ENCODE results near the gene COBLL1. TPM values are rescaled to one million over a fixed set of nuclear protein-coding genes. Genes with fewer than 3 reads are reported as not detected.

Gene COBLL1
- total RNA-seq, 4 donors from 2014 or later = 43.2 to 97.3 (median 68.6) TPM

- DNase-seq (ENCODE audit: low spot score in 2 of 2) = no peak
- 88 to 97% methylated on average over 1 of the region's 1 CpG for WGBS, 2 donors
- no peak for TF ChIP-seq POLR2A (IDR thresholded peaks at IDR 0.05)
- TF ChIP-seq, protein P1, sequence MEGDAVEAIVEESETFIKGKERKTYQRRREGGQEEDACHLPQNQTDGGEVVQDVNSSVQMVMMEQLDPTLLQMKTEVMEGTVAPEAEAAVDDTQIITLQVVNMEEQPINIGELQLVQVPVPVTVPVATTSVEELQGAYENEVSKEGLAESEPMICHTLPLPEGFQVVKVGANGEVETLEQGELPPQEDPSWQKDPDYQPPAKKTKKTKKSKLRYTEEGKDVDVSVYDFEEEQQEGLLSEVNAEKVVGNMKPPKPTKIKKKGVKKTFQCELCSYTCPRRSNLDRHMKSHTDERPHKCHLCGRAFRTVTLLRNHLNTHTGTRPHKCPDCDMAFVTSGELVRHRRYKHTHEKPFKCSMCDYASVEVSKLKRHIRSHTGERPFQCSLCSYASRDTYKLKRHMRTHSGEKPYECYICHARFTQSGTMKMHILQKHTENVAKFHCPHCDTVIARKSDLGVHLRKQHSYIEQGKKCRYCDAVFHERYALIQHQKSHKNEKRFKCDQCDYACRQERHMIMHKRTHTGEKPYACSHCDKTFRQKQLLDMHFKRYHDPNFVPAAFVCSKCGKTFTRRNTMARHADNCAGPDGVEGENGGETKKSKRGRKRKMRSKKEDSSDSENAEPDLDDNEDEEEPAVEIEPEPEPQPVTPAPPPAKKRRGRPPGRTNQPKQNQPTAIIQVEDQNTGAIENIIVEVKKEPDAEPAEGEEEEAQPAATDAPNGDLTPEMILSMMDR (IDR thresholded peaks at IDR 0.05) = no peak
- H3K4me3 ChIP-seq (ENCODE audit: low read depth, poor library complexity, severe bottlenecking) = no peak overlapping the region
- intact Hi-C loops (cut with DNase I; ENCODE audit: low total_unique reads) = no loop called here
Measured at GRCh38 chr2:164721430-164721829, 120.2 kb downstream of the COBLL1 start.

- intact Hi-C loops (cut with DNase I; ENCODE audit: low total_unique reads) = no loop called here
- DNase-seq (ENCODE audit: low spot score in 2 of 2) = no peak
- no peak for TF ChIP-seq POLR2A (IDR thresholded peaks at IDR 0.05)
- TF ChIP-seq, protein P1 (IDR thresholded peaks at IDR 0.05) = no peak
- no peak overlapping the region for H3K4me3 ChIP-seq (ENCODE audit: low read depth, poor library complexity, severe bottlenecking)
- 39 to 46% methylated on average over 3 of the region's 3 CpGs for WGBS, 2 donors
Measured at GRCh38 chr2:164719996-164720941, 121.4 kb downstream of the COBLL1 start.

DNA sequence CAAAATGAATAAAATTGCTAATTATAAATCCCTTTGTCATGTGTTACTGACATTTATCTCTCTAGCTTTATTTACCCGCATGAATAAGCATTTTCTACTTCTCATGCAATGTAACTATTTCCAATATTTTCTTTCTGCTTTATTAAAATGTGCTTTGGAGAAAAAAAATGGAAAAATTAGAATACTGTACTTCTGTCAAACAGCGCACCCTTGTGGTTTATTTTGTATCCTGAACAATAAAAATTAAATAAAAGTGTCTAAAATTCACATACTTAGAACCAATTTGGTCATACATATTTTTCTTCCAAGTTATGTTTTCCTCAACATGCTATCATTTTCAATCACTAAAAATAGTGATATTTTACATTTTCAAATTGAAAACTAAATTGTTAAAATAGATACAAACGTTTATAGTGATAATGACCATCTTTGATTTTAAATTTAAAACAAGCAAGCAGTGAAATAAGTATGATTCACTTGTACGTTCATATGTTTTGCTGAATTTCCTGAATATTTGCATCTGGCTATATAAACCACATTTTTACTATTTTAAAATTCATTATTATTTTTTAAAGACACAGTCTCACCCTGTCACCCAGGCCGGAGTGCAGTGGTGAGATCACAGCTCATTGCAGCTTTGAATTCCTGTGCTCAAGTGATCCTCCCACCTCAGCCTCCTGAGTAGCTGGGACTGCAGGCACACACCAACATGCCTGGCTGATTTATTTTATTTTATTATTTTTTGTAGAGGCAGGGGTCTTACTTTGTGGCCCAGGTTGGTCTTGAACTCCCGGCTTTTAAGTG, 124.4 kb downstream of the COBLL1 start:
- WGBS, 2 donors = 73 to 77% methylated on average over 6 of the region's 6 CpGs
- intact Hi-C loops (cut with DNase I; ENCODE audit: low total_unique reads) = no loop called here
- TF ChIP-seq, protein P1 (IDR thresholded peaks at IDR 0.05) = no peak
- TF ChIP-seq POLR2A (IDR thresholded peaks at IDR 0.05) = no peak
- DNase-seq (ENCODE audit: low spot score in 2 of 2) = no peak
- H3K4me3 ChIP-seq (ENCODE audit: low read depth, poor library complexity, severe bottlenecking) = no peak overlapping the region

- no peak for DNase-seq (ENCODE audit: low spot score in 2 of 2)
- TF ChIP-seq, protein P1 (IDR thresholded peaks at IDR 0.05) = no peak
- no peak for TF ChIP-seq POLR2A (IDR thresholded peaks at IDR 0.05)
- 96 to 100% methylated on average over 1 of the region's 1 CpG for WGBS, 2 donors
- no peak overlapping the region for H3K4me3 ChIP-seq (ENCODE audit: low read depth, poor library complexity, severe bottlenecking)
- intact Hi-C loops (cut with DNase I; ENCODE audit: low total_unique reads) = no loop called here
Measured at GRCh38 chr2:164714471-164714870, 127.2 kb downstream of the COBLL1 start.

DNA sequence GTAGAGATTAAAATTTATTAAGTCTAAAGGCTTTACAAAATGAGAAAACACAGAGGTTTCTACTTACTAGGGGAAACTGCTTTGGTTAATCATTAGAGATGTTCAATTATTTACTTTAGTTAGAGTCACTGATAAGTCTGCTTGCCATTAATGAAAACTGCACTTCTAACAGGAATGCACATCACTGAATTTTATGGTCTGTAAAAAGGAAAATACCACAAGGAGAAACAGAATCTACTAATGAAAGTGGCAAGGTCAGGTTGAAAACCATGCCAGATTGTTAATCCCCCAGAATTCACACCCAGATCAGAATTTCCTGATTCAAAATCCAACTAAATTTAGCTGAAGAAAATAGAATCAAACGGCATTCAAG, 129.9 kb downstream of the COBLL1 start:
- no peak for TF ChIP-seq POLR2A (IDR thresholded peaks at IDR 0.05)
- TF ChIP-seq, protein P1 (IDR thresholded peaks at IDR 0.05) = no peak
- intact Hi-C loops (cut with DNase I; ENCODE audit: low total_unique reads) = no loop called here
- H3K4me3 ChIP-seq (ENCODE audit: low read depth, poor library complexity, severe bottlenecking) = no peak overlapping the region
- no peak for DNase-seq (ENCODE audit: low spot score in 2 of 2)
- WGBS, 2 donors = 70 to 84% methylated on average over 1 of the region's 1 CpG

Measured in lower leg skin (tissue), 4 donors.